Activated CD8-positive, alpha-beta memory T cell treated with anti-CD3 and anti-CD28 coated beads, Interleukin-2, amount 10 ng/mL, durations not matched to agents 7 days and 5 days (primary cell): Measurements from ENCODE around the gene SRMS. TPM values are rescaled to one million over a fixed set of nuclear protein-coding genes. Genes with fewer than 3 reads are reported as not detected.
A peak's percentile ranks its signal among the peaks of the same experiment; 100 is the strongest.

ENCODE experiments used
- ATAC-seq: fragments of 150-1000 bp; cut with Tn5 transposase; one replicate; pipeline ENCODE4 v1.10.0; 2021; ENCODE audit warnings: moderate library complexity
- CTCF ChIA-PET: fragments of 350-600 bp; sonication (Branson Sonifier 250); formaldehyde crosslinking; loops from one replicate; lab custom pipeline; 2021; ENCODE audit warnings: antibody characterized with exemption; lab: Charles Lee
- DNase-seq: peaks from one replicate; pipeline ENCODE4 v3.0.0-alpha.2; 2020
- H3K27ac Mint-ChIP-seq: one replicate; pipeline ENCODE4 v1.8.0; 2021; ENCODE audit warnings: mild to moderate bottlenecking, mixed read lengths
- H3K27me3 Mint-ChIP-seq: one replicate; pipeline ENCODE4 v1.8.0; 2021; ENCODE audit warnings: mixed read lengths
- H3K36me3 Mint-ChIP-seq: one replicate; pipeline ENCODE4 v1.8.0; 2021; ENCODE audit warnings: mild to moderate bottlenecking, mixed read lengths
- H3K4me1 Mint-ChIP-seq: one replicate; pipeline ENCODE4 v1.8.0; 2021; ENCODE audit warnings: mixed read lengths
- H3K4me3 Mint-ChIP-seq: one replicate; pipeline ENCODE4 v1.8.0; 2021; ENCODE audit warnings: mild to moderate bottlenecking, moderate library complexity, mixed read lengths
- H3K9me3 Mint-ChIP-seq: one replicate; pipeline ENCODE4 v1.8.0; 2022; ENCODE audit warnings: low read depth, mixed read lengths
- total RNA-seq, 2 experiments: library from RNA; stranded (reverse); gene quantifications; one replicate each; pipeline ENCODE4 v1.2.3, GENCODE V29; 2021

SRMS gene
- total RNA-seq, 2 experiments from 2014 or later = not detected

DNA sequence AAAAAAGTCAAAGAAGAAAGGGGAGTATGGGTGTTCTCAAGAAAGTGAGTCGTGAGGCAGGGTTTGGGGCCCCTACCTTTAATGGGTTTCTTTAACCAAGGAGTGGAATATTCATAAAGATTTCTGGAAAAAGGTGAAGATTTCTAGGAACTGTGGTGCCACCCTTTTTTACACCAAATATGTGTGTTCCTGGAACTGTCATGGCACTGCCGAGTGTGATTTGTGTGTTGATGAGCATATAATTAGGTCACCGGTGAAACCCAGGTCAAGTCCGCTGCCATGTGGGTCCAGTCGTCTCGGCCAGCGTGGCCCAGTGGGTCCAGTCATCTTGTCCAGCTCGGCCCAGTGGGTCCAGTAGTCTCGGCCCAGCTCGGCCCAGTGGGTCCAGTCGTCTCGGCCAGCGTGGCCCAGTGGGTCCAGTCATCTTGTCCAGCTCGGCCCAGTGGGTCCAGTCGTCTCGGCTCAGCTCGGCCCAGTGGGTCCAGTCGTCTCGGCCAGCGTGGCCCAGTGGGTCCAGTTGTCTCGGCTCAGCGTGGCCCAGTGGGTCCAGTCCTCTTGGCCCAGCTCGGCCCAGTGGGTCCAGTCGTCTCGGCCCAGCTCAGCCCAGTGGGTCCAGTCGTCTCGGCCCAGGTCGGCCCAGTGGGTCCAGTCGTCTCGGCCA lies 40.3 kb downstream of the SRMS start:
- no peak overlapping the region for H3K27ac Mint-ChIP-seq
- no peaks in the 10 kb centered on the region for H3K9me3 Mint-ChIP-seq
- DNase-seq (no peak), ATAC-seq (no peak)
- no peaks in the 10 kb centered on the region for H3K36me3 Mint-ChIP-seq
- H3K4me3 Mint-ChIP-seq = no peak overlapping the region
- H3K27me3 Mint-ChIP-seq = peaks cover 40% of the 10 kb centered on the region
- CTCF ChIA-PET = interaction anchor here (1.6 kb wide), 1 partner anchor 11 kb away, joined by 7 read pairs; no protein-coding TSS in a partner anchor
- H3K4me1 Mint-ChIP-seq = peaks cover 12% of the 10 kb centered on the region

DNA sequence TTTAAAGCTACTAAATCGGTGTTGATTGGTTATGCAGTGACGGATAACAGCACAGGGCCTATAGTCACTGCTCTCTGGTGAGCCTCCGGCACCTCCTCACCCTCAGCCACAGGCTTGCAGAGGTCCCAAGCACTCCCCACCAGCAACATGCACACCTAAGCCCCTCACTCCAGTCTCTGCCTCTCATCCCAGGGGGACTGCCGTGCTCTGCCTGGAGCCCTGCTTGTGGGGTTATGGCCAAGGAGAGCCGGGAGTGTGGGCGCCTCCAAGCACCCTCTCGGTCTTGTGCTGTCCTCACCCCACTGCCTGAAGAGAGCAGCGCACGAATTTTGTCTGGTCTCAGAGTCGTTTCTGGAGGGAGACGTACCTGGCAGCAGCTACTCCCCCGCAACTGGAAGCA lies 41.8 kb downstream of the SRMS start:
- H3K9me3 Mint-ChIP-seq = no peaks in the 10 kb centered on the region
- peaks cover 36% of the 10 kb centered on the region for H3K27me3 Mint-ChIP-seq
- ATAC-seq (no peak), DNase-seq (no peak)
- H3K4me1 Mint-ChIP-seq = peaks cover 12% of the 10 kb centered on the region
- CTCF ChIA-PET = interaction anchor here (0.8 kb wide), 1 partner anchor 10 kb away, joined by 6 read pairs; no protein-coding TSS in a partner anchor
- H3K36me3 Mint-ChIP-seq = no peaks in the 10 kb centered on the region
- no peak overlapping the region for H3K27ac Mint-ChIP-seq
- no peak overlapping the region for H3K4me3 Mint-ChIP-seq

DNA sequence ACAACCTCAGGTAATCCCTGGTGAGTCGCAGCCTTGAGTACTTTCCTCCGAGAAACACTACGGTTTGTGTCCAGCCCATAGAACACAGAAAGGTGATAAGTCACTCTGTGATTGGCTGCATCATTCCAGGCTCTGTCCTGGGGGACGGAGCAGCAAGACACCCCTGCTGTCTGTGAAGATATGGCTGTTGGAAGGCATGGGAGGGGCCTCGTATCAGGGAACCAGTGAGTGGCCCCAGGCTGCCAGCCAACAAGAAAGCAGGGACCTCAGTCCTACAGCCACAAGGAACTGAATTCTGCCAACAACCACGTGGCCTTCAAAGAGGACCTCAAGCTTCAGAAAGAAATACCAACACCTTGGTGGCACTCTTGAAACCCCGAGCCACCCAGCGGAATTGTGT lies 42.3 kb downstream of the SRMS start:
- Mint-ChIP-seq H3K27ac (no peak overlapping the region), H3K36me3 (no peaks in the 10 kb centered on the region), H3K4me1 (peaks cover 12% of the 10 kb centered on the region), H3K9me3 (no peaks in the 10 kb centered on the region), H3K4me3 (no peak overlapping the region), H3K27me3 (peaks cover 34% of the 10 kb centered on the region)
- ATAC-seq (no peak), DNase-seq (no peak)
- CTCF ChIA-PET = no interaction called here

DNA sequence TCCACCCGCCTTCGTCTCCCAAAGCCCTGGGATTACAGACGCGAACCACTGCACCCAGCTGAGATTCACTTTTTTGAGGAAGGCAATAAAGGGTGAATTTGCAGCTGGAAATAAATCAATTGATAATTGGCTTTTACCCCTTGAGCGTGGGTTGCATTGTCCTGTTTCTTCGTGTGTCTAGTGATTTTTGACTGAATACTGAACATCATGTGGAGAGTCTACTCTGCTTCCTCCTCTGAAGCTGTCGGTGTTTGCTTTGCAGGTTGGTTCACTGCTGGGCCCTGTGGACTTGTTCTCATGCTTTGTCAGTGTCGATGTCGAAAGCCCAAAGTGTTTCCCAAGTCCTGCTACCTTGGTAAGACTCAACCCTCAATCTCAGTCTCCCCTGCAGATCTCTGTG lies 42.9 kb downstream of the SRMS start:
- ATAC-seq = no peak
- no peaks in the 10 kb centered on the region for H3K9me3 Mint-ChIP-seq
- CTCF ChIA-PET = no interaction called here
- H3K27me3 Mint-ChIP-seq = peaks cover 32% of the 10 kb centered on the region
- peaks cover 12% of the 10 kb centered on the region for H3K4me1 Mint-ChIP-seq
- DNase-seq = no peak
- no peaks in the 10 kb centered on the region for H3K36me3 Mint-ChIP-seq
- no peak overlapping the region for H3K4me3 Mint-ChIP-seq
- H3K27ac Mint-ChIP-seq = no peak overlapping the region

DNA sequence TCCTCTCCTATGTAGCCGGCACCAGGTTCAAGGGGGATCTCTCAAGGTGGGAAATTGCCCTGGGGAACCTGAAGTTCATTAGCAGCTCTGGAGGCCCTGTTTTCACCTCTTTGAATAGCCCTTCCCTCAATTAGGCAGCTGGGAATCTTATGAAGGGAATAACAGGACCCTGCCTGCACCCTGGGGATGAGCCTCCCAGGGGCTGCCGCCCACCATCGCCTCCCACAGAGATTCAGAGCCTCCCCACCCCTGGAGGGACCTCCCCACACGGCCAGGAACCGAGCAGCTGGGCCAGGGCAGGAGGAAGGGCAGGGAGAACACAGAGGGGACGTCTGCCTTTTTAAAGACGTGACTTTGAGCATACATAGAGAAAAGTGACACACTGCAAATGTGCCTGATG lies 44.0 kb downstream of the SRMS start:
- H3K27ac Mint-ChIP-seq = no peak overlapping the region
- DNase-seq (no peak), ATAC-seq (no peak)
- H3K27me3 Mint-ChIP-seq = peaks cover 26% of the 10 kb centered on the region
- H3K36me3 Mint-ChIP-seq = no peaks in the 10 kb centered on the region
- H3K4me1 Mint-ChIP-seq = peaks cover 12% of the 10 kb centered on the region
- CTCF ChIA-PET = no interaction called here
- no peak overlapping the region for H3K4me3 Mint-ChIP-seq
- no peaks in the 10 kb centered on the region for H3K9me3 Mint-ChIP-seq

DNA sequence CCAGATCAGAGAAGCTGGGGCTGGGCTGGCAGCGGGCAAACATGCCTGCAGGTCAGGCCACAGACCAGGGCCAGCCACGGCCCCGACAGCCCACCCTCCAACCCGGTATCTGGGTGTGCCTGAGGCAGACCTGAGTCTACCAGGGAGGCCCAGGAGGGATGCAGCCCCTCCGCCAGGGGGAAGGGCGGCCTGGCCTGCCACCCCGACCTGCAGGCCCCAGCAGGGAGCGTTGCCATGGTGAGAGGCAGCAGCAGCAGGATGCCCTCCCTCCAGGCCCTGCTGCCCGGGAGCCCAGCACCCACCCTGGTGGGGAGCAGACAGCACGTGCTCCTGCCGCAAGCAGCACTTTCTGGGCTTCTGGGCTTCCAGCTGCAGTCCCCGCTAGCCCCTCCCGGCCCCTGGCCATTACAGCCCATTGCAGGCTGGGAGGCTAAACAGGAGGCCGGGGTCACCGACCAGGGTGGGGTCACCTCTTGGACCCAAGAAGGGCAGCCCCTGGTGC lies 44.8 kb downstream of the SRMS start:
- no peak for ATAC-seq
- H3K4me1 Mint-ChIP-seq = peaks cover 7% of the 10 kb centered on the region

DNA sequence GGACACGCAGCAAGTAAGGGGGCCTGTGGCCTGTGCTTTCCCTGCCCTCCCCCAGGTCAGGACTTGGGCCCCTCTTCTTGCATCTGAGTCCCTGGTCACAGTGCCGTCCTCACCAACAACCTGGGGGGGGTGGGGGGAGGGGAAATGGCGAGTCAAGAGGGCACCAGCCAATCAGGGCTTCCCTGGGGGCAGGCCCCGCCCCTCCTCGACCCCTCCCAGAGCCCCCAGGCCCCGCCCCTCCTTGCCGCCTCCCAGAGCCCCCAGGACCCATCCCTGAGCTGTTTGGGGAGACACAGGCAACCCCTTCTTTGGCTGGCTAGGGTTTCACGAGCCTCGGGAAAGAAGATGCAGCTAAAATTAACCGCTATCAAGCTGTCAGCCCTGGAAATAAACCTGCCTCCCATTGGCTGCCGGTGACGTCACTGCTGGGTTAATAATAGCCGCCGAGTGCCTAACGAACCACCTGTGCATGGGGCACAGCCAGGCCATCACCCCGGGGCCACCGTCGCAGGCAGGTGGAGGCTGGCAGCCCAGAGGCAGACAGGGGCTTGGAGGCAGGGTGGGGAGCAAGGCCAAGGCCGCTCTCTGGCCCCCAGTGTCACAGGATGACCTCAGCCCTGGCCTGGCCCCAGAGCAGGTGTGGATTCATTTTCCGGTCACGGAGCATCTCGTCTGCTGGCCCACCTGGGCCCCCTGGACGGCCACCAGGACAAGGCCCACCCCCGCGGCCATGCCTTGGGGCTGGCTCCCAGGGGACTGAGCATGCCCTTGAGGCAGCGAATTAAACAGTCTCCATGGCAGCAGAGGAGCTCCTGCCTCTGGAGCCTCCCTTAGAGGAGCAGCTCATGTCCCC lies 45.5 kb downstream of the SRMS start:
- CTCF ChIA-PET = no interaction called here
- DNase-seq = no peak
- Mint-ChIP-seq H3K27ac (no peak overlapping the region), H3K27me3 (peaks cover 29% of the 10 kb centered on the region), H3K4me3 (no peak overlapping the region), H3K4me1 (peaks cover 5% of the 10 kb centered on the region), H3K9me3 (no peaks in the 10 kb centered on the region), H3K36me3 (no peaks in the 10 kb centered on the region)
- no peak for ATAC-seq

More for the DNA sequence above, 44.8 kb downstream of the SRMS start:
- Mint-ChIP-seq H3K27me3 (peaks cover 22% of the 10 kb centered on the region), H3K36me3 (no peaks in the 10 kb centered on the region), H3K4me3 (no peak overlapping the region), H3K27ac (no peak overlapping the region), H3K9me3 (no peaks in the 10 kb centered on the region)
- no peak for DNase-seq
- CTCF ChIA-PET = no interaction called here

DNA sequence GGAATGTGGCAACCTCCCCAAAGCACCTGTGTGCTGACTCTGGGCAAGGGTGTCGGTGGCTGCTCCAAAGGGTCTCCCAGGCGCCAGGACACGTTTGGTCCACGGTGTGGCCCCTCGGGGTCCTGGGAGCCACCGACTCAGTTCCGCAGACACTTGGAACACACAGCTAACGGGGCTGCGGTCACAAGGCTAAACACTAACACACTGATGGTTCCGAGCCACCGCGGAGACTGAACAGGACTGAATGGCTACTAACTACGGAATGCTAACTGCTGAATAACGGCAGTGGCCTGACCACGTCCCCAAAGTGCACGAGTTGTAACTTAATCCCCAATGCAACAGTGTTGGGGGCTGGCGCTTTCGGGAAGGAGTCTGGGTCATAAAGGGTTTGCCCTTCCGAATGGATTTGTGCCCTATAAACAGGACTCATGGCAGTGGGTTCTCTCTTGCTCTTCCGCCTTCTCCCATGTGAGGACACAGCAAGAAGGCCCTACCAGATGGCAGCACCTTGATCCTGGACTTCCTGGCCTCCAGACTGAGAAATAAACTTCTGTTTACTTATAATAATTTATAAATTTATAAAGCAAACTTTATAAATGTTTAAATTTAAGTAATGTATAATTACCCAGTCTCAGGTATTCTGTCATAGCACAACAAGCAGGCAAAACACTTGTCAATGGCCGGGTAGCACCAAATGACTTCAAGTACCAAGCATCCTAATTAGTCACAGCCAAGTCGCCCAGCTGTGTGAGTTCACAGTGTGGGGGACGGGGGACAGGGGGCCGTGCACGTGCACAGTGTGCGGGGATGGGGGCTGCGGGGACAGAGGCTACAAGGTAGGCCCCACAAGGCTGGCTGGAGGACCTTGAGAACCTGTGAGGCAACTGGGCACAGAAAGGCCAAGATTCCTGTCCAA lies 46.4 kb downstream of the SRMS start:
- Mint-ChIP-seq H3K36me3 (no peaks in the 10 kb centered on the region), H3K27ac (no peak overlapping the region), H3K9me3 (no peaks in the 10 kb centered on the region), H3K4me1 (no peaks in the 10 kb centered on the region), H3K4me3 (no peak overlapping the region), H3K27me3 (peaks cover 36% of the 10 kb centered on the region)
- no peak for DNase-seq
- ATAC-seq = no peak
- CTCF ChIA-PET = no interaction called here

DNA sequence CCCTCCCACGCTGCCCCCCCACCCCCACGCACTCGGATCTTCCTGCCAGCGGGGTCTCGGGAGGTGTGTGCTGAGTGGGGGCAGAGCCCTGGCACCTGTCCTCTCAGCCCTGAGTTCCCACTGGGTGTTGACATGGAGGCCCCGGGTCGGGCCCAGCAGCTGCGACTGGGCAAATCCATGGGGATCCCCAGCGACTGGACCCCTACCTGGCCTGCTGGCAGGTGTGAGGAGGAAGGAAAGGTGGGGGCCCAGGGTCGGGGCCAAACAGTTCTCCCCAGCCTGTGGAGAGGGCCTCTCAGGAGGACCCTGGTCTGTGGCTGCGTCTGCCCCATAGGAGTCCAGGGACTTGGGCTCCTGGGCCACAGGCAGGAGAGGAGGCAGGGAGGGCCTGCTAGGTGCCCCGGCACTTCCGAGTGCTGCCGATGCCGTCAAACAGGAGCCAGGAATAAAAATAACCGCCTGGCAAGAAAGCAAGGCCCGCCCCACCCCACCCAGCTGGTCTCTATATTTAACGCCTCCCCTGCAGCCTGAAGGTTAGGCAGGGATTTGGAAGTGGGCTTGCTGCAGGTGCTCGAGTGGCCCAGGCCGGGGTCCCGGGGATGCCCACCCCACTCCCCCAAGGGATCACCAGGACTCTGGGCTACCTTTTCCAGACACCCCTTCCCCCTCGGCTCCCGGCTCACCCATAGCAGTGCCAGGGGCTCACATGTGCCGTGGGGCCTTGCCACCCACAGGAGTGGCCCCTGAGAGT lies 47.2 kb downstream of the SRMS start:
- no peak overlapping the region for H3K4me3 Mint-ChIP-seq
- no peaks in the 10 kb centered on the region for H3K9me3 Mint-ChIP-seq
- H3K4me1 Mint-ChIP-seq = no peaks in the 10 kb centered on the region
- CTCF ChIA-PET = no interaction called here
- H3K36me3 Mint-ChIP-seq = no peaks in the 10 kb centered on the region
- DNase-seq = no peak
- H3K27ac Mint-ChIP-seq = no peak overlapping the region
- ATAC-seq = no peak
- H3K27me3 Mint-ChIP-seq = peaks cover 37% of the 10 kb centered on the region

DNA sequence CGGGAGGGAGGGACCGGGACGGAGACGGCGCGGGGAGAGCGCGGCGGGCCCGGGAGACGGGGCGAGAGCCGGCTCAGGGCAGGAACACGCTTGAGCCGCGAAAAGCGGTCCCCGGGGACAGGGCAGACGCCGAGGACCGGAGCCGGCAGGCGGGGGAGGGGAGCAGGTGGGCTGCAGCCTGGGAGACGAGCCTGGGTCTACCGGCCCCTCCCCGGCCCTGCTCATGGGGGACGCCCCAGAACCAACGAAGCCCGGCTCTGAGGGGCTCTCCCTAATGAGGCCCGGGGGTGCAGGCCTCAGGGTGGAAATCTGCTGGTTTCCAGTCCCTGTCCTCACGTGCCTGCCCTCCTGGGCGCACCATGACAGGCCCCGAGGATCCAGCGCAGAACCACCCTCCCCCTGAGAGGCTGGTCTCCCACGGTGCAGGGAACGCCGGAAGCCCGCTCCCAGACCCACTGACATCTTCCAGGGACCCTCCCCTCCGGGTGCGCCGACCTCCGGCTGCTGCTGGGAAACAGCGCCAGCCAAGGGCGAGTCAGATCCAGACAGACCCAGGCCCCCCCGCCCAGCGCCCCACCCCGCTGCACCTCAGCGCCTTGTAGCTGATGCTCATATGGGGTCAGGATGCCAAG lies 48.1 kb downstream of the SRMS start:
- ATAC-seq (no peak), DNase-seq (no peak)
- CTCF ChIA-PET = no interaction called here
- H3K27ac Mint-ChIP-seq = no peak overlapping the region
- no peaks in the 10 kb centered on the region for H3K9me3 Mint-ChIP-seq
- H3K27me3 Mint-ChIP-seq = peaks cover 32% of the 10 kb centered on the region
- no peak overlapping the region for H3K4me3 Mint-ChIP-seq
- H3K36me3 Mint-ChIP-seq = no peaks in the 10 kb centered on the region
- no peaks in the 10 kb centered on the region for H3K4me1 Mint-ChIP-seq

DNA sequence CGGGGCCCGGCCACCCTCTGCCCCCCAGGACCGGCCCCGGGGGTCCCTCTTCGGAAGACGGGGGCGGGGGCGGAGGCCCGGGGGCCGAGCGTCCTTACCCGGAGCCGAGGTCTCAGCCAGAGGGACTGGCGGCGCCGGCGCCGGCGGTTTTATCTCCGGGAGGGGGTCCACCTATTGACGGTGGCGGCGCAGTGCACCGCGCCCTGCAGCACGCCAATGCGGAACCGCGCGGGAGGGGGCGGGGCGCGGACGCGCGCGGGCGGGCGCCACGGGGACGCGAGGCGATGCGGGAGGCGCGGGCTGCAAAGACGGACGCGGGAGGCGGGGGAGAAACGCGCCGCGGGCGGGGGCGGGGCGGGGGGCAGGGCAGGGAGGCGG lies 48.6 kb downstream of the SRMS start, which contains the start of gene EEF1A2:
Gene EEF1A2 (minus strand): TSS at position 124 of the 378 bp plus-strand sequence. CDS start 1,320 bp downstream, outside the sequence.
- Mint-ChIP-seq H3K4me3 (no peak within 1 kb of the TSS), H3K27ac (no peak within 1 kb of the TSS), H3K9me3 (no peaks in the 10 kb centered on the region), H3K27me3 (peaks cover 29% of the 10 kb centered on the region), H3K36me3 (no peaks in the 10 kb centered on the region), H3K4me1 (no peaks in the 10 kb centered on the region)
- CTCF ChIA-PET = no interaction called here
- DNase-seq (no peak), ATAC-seq (peak; percentile 45)
